ENCODE data around the gene HSP90AA1.
"Not testable (repeated sequence)": the region's sequence is repeated elsewhere in the genome, so short reads cannot be mapped to it uniquely, and the experiment has no call there.

Gene HSP90AA1

GRCh38 chr14:102092806-102093205, 6.0 kb upstream of the HSP90AA1 start:
- DNase-seq, result no peak

GRCh38 chr14:102090713-102091112, 3.9 kb upstream of the HSP90AA1 start:
- no peak for DNase-seq

DNA sequence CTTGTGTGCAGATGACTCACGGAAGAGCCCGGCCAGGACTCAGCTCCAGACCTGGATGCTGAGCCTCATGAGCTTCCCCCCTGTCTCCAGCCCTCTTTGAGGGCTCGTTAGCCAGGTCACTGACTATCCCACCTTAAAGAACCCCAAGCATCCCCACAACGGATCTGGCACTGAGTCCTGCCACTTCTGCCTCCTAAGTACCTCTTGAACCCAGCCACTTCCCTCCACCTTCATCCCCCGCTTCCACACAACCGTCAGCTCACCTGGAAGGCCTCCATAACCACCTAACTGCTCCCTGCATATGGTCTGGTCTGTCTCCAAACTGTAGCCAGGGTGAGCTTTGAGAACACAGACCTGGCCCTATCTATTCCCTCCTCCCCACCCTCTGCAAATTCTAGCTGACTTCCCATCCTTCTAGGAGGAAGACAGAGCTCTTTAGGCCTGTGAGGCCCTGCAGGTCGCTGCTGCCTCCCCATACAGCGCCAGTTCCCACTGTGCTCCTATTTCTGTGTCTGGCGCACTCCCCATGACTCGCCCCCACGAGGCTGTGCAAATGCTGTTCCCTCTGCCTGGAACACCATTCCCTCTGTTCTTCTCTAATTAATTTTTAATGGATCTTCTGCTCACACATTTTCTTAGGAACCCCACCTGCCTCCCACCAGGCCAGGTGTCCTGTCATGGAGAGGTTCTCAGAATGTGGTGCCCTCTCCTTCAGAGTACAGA, 2.9 kb upstream of the HSP90AA1 start:
- no peak for DNase-seq

DNA sequence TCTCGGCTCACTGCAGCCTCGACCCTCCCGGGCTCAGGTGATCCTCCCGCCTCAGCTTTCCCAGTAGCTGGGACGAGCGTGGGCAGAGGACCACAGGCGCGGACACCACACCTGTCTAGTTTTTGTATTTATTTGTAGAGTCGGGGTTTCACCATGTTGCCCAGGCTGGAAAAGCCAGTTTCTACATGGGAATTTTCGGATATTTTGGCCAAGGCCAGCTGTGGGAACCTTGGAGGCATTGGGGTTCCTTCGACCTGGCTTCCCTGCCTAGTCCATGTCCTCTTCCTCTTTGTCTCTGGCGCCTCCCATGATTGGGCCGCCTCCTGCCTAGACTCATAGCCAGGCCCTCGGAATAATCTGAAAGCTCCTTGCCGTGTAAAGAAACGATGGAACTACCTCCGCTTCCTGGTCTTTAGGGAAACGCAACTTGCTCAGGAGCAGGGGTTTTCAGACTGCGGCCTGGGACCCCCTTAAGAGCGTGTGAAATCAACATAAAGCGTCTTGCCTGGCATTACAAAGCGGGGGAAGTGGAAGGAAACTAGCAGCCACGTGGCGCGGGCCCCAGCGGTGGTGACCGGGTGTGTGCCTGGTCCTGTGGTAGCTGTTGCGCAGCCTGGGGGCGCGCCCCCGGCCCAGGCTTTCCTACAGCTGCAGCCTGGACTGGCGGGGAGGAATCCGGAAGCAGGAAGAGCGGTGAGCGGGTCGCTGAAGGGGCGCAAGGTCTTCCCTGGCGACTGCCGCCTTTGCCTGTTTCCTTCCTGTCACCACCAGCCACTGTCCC, 1.4 kb upstream of the HSP90AA1 start:
- peak; percentile 56 for DNase-seq

- DNase-seq, result no peak
These were observed 843 bp upstream of the HSP90AA1 start for GRCh38 chr14:102087762-102088011.

- DNase-seq, result no peak
These were observed 204 bp downstream of the HSP90AA1 start for GRCh38 chr14:102086709-102086971.

GRCh38 chr14:102085948-102086708, 716 bp downstream of the HSP90AA1 start:
- no peak for DNase-seq

DNA sequence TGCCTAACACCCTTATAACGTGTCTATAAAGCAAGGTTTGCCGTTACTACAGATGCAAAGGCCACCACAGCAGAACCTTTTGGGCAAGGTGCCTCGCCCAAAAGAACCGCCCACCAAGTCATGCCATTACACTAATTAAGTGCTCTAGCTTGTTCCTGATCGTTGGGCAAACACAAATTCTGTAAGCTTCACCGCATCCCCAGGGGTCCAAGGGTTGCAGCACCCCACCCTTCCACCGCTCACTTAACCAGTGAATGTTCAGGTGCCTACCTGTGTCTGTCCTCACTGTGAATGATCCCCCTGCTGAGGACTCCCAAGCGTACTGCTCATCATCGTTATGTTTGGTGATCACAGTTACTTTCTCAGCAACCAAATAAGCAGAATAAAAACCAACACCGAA, 1.4 kb downstream of the HSP90AA1 start:
- DNase-seq, result no peak

GRCh38 chr14:102084931-102085330, 1.9 kb downstream of the HSP90AA1 start:
- DNase-seq, result no peak

- not testable (repeated sequence) for DNase-seq
These were observed 2.3 kb downstream of the HSP90AA1 start for GRCh38 chr14:102084522-102084921.

- no peak for DNase-seq
These were observed 5.4 kb downstream of the HSP90AA1 start for GRCh38 chr14:102081231-102082080.

GRCh38 chr14:102080183-102081080, 6.4 kb downstream of the HSP90AA1 start:
- no peak for DNase-seq

GRCh38 chr14:102079700-102079979, 7.2 kb downstream of the HSP90AA1 start:
- DNase-seq, result no peak

DNA sequence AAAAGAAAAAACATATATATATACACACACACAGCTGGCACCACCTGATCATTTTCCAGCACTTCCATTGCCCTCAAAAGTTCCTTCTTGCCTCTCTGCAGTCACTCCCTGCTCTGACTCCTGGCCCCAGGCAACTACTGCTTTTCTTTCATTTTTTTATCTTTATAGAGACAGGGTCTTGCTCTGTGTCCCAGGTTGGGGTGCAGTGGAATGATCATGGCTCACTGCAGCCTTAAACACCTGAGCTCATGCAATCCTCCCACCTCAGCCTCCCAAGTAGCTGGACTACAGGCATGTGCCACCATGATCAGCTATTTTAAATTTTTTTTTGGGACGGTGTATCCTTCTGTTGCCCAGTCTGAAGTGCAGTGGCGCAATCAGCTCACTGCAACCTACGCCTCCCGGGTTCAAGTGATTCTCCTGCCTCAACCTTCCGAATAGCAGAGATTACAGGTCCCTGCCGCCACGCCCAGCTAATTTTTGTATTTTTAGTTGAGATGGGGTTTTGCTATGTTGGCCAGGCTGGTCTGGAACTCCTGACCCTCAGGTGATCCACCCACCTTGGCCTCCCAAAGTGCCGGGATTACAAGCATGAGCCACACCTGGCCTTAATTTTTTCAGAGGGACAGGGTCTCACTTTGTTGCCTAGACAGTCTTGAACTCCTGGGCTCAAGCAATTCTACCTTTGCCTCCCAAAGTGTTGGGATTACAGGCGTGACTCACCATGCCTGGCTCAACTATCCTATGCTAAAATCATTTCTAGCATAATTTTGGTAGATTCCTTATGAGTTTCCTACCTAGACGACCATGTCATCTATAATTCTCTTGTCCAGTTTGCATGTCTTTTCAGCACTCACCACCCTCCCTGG, 7.8 kb downstream of the HSP90AA1 start:
- DNase-seq, result no peak

- DNase-seq, result not testable (repeated sequence)
These were observed 8.5 kb downstream of the HSP90AA1 start for GRCh38 chr14:102078361-102078791.

- DNase-seq, result no peak
These were observed 9.5 kb downstream of the HSP90AA1 start for GRCh38 chr14:102077382-102077709.

DNA sequence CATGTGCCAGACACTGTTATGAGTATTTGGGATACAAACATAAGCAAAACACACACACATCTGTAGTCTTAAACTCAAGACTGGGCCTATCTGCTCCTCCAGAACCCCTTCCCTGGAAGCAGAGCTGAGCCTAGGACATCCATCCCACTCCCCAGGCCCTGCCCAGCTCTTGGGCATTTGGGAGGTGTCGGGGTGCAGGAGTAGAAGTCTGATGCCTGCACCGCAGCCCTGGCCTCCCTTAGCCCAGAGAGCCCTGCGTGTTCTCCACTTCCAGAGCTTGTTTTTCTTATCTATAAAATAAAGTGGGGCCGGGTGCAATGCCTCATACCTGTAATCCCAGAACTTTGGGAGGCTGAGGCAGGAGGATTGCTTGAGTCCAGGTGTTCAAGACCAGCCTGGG, 11.7 kb downstream of the HSP90AA1 start:
- no peak for DNase-seq

DNA sequence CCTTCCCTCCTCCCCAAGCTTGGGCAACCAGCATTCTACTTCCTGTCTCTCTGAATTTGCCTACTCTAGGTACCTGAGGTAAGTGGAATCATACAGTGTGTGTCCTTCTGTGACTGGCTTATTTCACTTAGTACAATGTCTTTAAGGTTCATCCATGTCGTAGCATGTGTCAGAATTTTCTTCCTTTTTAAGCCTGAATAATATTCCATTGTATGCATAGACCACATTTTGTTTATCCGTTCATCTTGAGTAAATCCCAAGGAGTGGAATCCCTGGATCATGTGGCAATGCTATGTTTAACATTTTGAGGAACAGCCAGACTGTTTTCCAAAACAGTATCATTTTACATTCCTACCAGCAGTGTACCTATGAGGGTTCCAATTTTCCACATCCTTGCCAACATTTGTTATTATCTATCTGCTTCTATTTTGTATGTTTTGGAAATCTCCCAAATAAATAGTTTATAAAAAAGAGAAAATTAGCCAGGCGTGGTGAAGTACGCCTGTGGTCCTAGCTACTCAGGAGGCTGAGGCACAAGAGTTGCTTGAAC, 12.4 kb downstream of the HSP90AA1 start:
- DNase-seq, result no peak

- no peak for DNase-seq
These were observed 15.4 kb downstream of the HSP90AA1 start for GRCh38 chr14:102071283-102071998.

- no peak for DNase-seq
These were observed 20.8 kb downstream of the HSP90AA1 start for GRCh38 chr14:102066041-102066451.

Data from activated T-cell treated with anti-CD3 and anti-CD28 coated beads for 4 hours (primary cell).